A549 (cell line): ENCODE data around the gene DTNB. TPM values are rescaled to one million over a fixed set of nuclear protein-coding genes. Genes with fewer than 3 reads are reported as not detected.

ENCODE experiments used
- ATAC-seq, 2 experiments: fragments of 200-7000 bp in 1 of 2; fragments of >200 bp in 1 of 2; cut with Nextera tagmentation in 1 of 2; cut with Tn5 transposase in 1 of 2; 3 replicates each; pipeline versions ENCODE4 v1.8.0 to v1.9.1; 2018 to 2020; ENCODE audit warnings: mild to moderate bottlenecking in 1 of 2, moderate library complexity in 1 of 2
- CTCF ChIA-PET: fragments of 300-600 bp; sonication (Branson Sonifier 250); formaldehyde crosslinking; extraction: SDS; loops from one replicate; lab custom pipeline; 2021; ENCODE audit warnings: antibody characterized with exemption, inconsistent platforms; lab: Yijun Ruan, JAX
- POLR2A ChIA-PET: fragments of 350-600 bp; formaldehyde crosslinking; extraction: SDS; loops from one replicate; lab custom pipeline; 2021; ENCODE audit warnings: antibody characterized with exemption, inconsistent platforms; lab: Yijun Ruan, JAX
- DNase-seq, 2 experiments: peaks; one replicate each; pipeline versions ENCODE4 v3.0.0 to v3.0.0-alpha.2; 2011 to 2016; ENCODE audit warnings: low read depth in 1 of 2, low spot score in 1 of 2
- FAIRE-seq: peaks from 2 replicates; lab custom pipeline; 2011; peaks lifted over from hg19 to GRCh38; lab: Jason Lieb, UNC
- H3K27ac ChIP-seq, 2 experiments: fragments of >200 bp; sonication (Bioruptor Twin); formaldehyde crosslinking; 3 replicates each; pipeline ENCODE4 v1.5.1; 2016 to 2017
- H3K4me1 ChIP-seq: fragments of >200 bp; sonication (Bioruptor Twin); formaldehyde crosslinking; 3 replicates; pipeline ENCODE4 v1.6.1; 2016
- H3K4me2 ChIP-seq: fragments of >200 bp; sonication (Bioruptor Twin); formaldehyde crosslinking; 3 replicates; pipeline ENCODE4 v1.6.1; 2016
- H3K4me3 ChIP-seq: fragments of >200 bp; sonication (Bioruptor Twin); formaldehyde crosslinking; 3 replicates; pipeline ENCODE4 v1.5.1; 2016
- H3K9me3 ChIP-seq: fragments of >200 bp; sonication (Bioruptor Twin); formaldehyde crosslinking; 3 replicates; pipeline ENCODE4 v1.6.1; 2016
- CBX2 ChIP-seq: fragments of 200-600 bp; sonication (generic); IDR thresholded peaks from 2 replicates; pipeline ENCODE4 v1.6.1; 2016; ENCODE audit warnings: low read depth, mild to moderate bottlenecking, borderline replicate concordance
- CEBPB ChIP-seq, 2 experiments: fragments of >200 bp in 1 of 2; sonication (Bioruptor Twin) in 1 of 2; formaldehyde crosslinking in 1 of 2; IDR thresholded peaks; 2 replicates each; pipeline ENCODE4 v1.6.1; 2012 to 2016
- EP300 ChIP-seq, 2 experiments: fragments of >200 bp; sonication (Bioruptor Twin); formaldehyde crosslinking; IDR thresholded peaks; 2 replicates in 1 of 2; 3 replicates in 1 of 2; pipeline ENCODE4 v1.6.1; 2016 to 2017
- ESRRA ChIP-seq: fragments of 150-350 bp; IDR thresholded peaks from 2 replicates; pipeline ENCODE4 v1.6.1; 2014; ENCODE audit warnings: mild to moderate bottlenecking, low read length, borderline replicate concordance
- FOSL2 ChIP-seq, 2 experiments: fragments of 450-650 bp in 1 of 2; fragments of >200 bp in 1 of 2; sonication (Bioruptor Twin) in 1 of 2; formaldehyde crosslinking; IDR thresholded peaks; 2 replicates each; pipeline versions ENCODE4 v1.5.0 to v1.6.1; 2016 to 2020; ENCODE audit warnings: mild to moderate bottlenecking in 1 of 2, moderate library complexity in 1 of 2
- FOXS1 ChIP-seq: fragments of 250-450 bp; sonication (Bioruptor Pico); IDR thresholded peaks from 2 replicates; pipeline ENCODE4 v1.5.0; 2020; ENCODE audit warnings: mild to moderate bottlenecking, moderate library complexity
- HDAC2 ChIP-seq: fragments of 200-600 bp; sonication (generic); IDR thresholded peaks from 2 replicates; pipeline ENCODE4 v1.6.1; 2016
- HOXA7 ChIP-seq: fragments of 250-450 bp; sonication (Bioruptor Pico); IDR thresholded peaks from 2 replicates; pipeline ENCODE4 v1.5.0; 2020; ENCODE audit warnings: mild to moderate bottlenecking, moderate library complexity
- HOXB13 ChIP-seq: fragments of 250-450 bp; sonication (Bioruptor Pico); IDR thresholded peaks from 2 replicates; pipeline ENCODE4 v1.5.0; 2020; ENCODE audit warnings: low read depth, mild to moderate bottlenecking, moderate library complexity
- JUN ChIP-seq, 2 experiments: fragments of >200 bp; sonication (Bioruptor Twin); formaldehyde crosslinking; IDR thresholded peaks; 2 replicates in 1 of 2; 3 replicates in 1 of 2; pipeline ENCODE4 v1.6.1; 2016 to 2017
- JUNB ChIP-seq: fragments of >200 bp; sonication (Bioruptor Twin); formaldehyde crosslinking; IDR thresholded peaks from 2 replicates; pipeline ENCODE4 v1.6.1; 2016
- KDM1A ChIP-seq: fragments of 200-600 bp; sonication (generic); IDR thresholded peaks from 2 replicates; pipeline ENCODE4 v1.6.1; 2016; ENCODE audit warnings: low read depth, mild to moderate bottlenecking
- KDM5A ChIP-seq: fragments of 200-600 bp; sonication (generic); IDR thresholded peaks from 2 replicates; pipeline ENCODE4 v1.6.1; 2016; ENCODE audit warnings: antibody characterized with exemption, mild to moderate bottlenecking
- MAFK ChIP-seq: fragments of 450-650 bp; IDR thresholded peaks from 2 replicates; pipeline ENCODE4 v1.6.1; 2014; ENCODE audit not compliant: partially characterized antibody
- MAZ ChIP-seq: fragments of 150-350 bp; IDR thresholded peaks from 2 replicates; pipeline ENCODE4 v1.6.1; 2014; ENCODE audit warnings: antibody characterized with exemption, low read depth, low read length, borderline replicate concordance
- NFE2L2 ChIP-seq: fragments of 150-350 bp; conservative IDR thresholded peaks from 2 replicates; pipeline ENCODE4 v1.6.1; 2014; ENCODE audit warnings: low read length
- NPAS2 ChIP-seq: fragments of 250-450 bp; sonication (Bioruptor Pico); IDR thresholded peaks from 2 replicates; pipeline ENCODE4 v1.8.0; 2022; ENCODE audit warnings: mild to moderate bottlenecking, moderate library complexity, borderline replicate concordance
- PHF8 ChIP-seq: fragments of 200-600 bp; sonication (generic); IDR thresholded peaks from 2 replicates; pipeline ENCODE4 v1.6.1; 2016; ENCODE audit warnings: low read depth, mild to moderate bottlenecking, antibody characterized with exemption, moderate library complexity, borderline replicate concordance
- POLR2AphosphoS2 ChIP-seq: conservative IDR thresholded peaks from 2 replicates; pipeline ENCODE4 v1.6.1; 2012; ENCODE audit warnings: low read length, improper control_type of control experiment, inconsistent platforms
- RARB ChIP-seq: fragments of 250-450 bp; sonication (Bioruptor Pico); IDR thresholded peaks from 2 replicates; pipeline ENCODE4 v1.8.0; 2021; ENCODE audit warnings: mild to moderate bottlenecking, moderate library complexity
- RCOR1 ChIP-seq: fragments of 150-350 bp; IDR thresholded peaks from 2 replicates; pipeline ENCODE4 v1.6.1; 2014; ENCODE audit warnings: antibody characterized with exemption, low read length, low read depth
- RFX5 ChIP-seq: fragments of 450-650 bp; IDR thresholded peaks from 2 replicates; pipeline ENCODE4 v1.7.1; 2014; ENCODE audit warnings: antibody characterized with exemption, mild to moderate bottlenecking, moderate library complexity
- SREBF2 ChIP-seq: fragments of 450-650 bp; IDR thresholded peaks from 2 replicates; pipeline ENCODE4 v1.6.1; 2014; ENCODE audit warnings: mild to moderate bottlenecking, moderate library complexity
- ZNF302 ChIP-seq: fragments of 250-450 bp; sonication (Bioruptor Pico); IDR thresholded peaks from 2 replicates; pipeline ENCODE4 v1.9.0; 2021; ENCODE audit warnings: inconsistent platforms, mild to moderate bottlenecking, moderate library complexity
- WGBS: methylation state at CpG from one replicate; pipeline ENCODE4 v1.1.6; 2017; ENCODE audit errors: missing lambda C conversion rate; 5-methylcytosine and 5-hydroxymethylcytosine counted together
- polyA plus RNA-seq, 4 experiments: library from polyadenylated mRNA; depleted of rRNA in 3 of 4; stranded (reverse); fragments of >200 nt; fragmentation: RNase III in 1 of 4; extraction: RNeasy Plus Mini Kit Qiagen cat#74134 plus additional on column Dnase treatment in 1 of 4; gene quantifications; 2 replicates in 3 of 4; 3 replicates in 1 of 4; pipeline ENCODE4 v1.2.3, GENCODE V29; 2011 to 2017
- TF ChIP-seq, protein P1 (sequence below): fragments of >200 bp; sonication (Bioruptor Twin); formaldehyde crosslinking; IDR thresholded peaks from 3 replicates; pipeline ENCODE4 v1.5.1; 2016
- TF ChIP-seq, protein P2 (sequence below): IDR thresholded peaks from 2 replicates; pipeline ENCODE4 v1.6.1; 2012; ENCODE audit warnings: low read depth, borderline replicate concordance
- TF ChIP-seq, protein P3 (sequence below): fragments of 250-450 bp; sonication (Bioruptor Pico); IDR thresholded peaks from 2 replicates; pipeline ENCODE4 v1.5.0; 2021; ENCODE audit warnings: mild to moderate bottlenecking, moderate library complexity, borderline replicate concordance
- TF ChIP-seq, protein P4 (sequence below): fragments of 150-350 bp; IDR thresholded peaks from 2 replicates; pipeline ENCODE4 v1.6.1; 2014; ENCODE audit warnings: low read depth, mild to moderate bottlenecking, low read length
- TF ChIP-seq, protein P5 (sequence below): IDR thresholded peaks from 2 replicates; pipeline ENCODE4 v1.6.1; 2012

DTNB gene
- polyA plus RNA-seq, 2 of the 4 experiments (the other 2 are of a cell fraction) = 11.2 to 32.6 TPM

DNA sequence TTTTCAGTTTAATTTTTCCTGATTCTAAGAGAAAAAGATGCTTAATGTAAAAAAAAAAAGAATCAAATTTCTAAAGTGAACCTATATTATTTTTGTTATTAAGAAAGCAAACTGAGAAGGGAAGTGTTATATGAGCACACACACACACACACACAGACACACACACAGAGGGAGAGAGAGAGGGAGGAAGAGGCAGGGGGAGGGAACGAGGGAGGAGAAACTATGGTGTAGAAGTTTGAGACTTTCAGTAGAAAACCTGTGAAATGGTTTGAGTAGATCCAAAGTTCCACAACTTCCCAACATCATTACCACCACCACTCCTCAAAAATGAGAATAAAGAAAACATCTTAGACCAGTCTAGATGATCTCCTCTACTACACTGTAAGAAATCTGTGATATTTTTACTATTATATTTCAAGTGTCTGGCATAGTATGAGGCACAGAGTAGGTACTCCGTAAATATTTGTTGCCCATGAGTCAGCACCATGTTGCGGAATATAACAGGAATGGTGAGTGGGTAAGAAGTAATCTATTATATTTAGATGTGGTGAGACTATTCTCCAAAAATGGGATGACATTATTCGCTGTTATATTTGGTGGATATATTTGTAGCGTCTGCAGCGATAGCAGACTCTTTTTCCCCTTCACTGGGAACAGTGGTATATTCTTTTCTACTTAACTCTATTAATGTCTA lies 182.2 kb downstream of the DTNB start:
- Histone ChIP-seq H3K4me3 (peak overlapping the region; percentile 21), H3K4me2 (peak overlapping the region; percentile 70), H3K9me3 (no peaks in the 10 kb centered on the region), H3K4me1 (peaks cover 50% of the 10 kb centered on the region), H3K27ac (peak overlapping the region; percentile 69 to 79)
- ChIA-PET CTCF (no interaction called here), POLR2A (no interaction called here)
- DNase-seq (peak; percentile 44 to 77), FAIRE-seq (peak; percentile 61), ATAC-seq (peak; percentile 88 to 90)
- whole genome bisulfite sequencing = 6% methylated on average over 6 of the region's 6 CpGs
- TF ChIP-seq NFE2L2 (no peak), FOSL2 (IDR thresholded peaks at IDR 0.05) (peak; percentile 73), FOSL2 (CRISPR knock-in tag; IDR thresholded peaks at IDR 0.05) (peak; percentile 88), RARB (CRISPR knock-in tag) (no peak), ZNF302 (CRISPR knock-in tag) (no peak), HOXB13 (CRISPR knock-in tag) (no peak), HDAC2 (no peak), CBX2 (no peak), MAZ (no peak), SREBF2 (no peak), KDM1A (no peak), RCOR1 (no peak), JUNB (peak; percentile 76), NPAS2 (CRISPR knock-in tag) (no peak), KDM5A (no peak), CEBPB (IDR thresholded peaks at IDR 0.05) (peak; percentile 71 to 87), POLR2AphosphoS2 (no peak), JUN (IDR thresholded peaks at IDR 0.05) (peak; percentile 35 to 71; a peak in 1 of 5 replicates), PHF8 (no peak), HOXA7 (CRISPR knock-in tag) (no peak), RFX5 (no peak), EP300 (IDR thresholded peaks at IDR 0.05) (no peak), FOXS1 (CRISPR knock-in tag) (no peak), MAFK (peak; percentile 39), ESRRA (no peak)
- TF ChIP-seq, protein P1, sequence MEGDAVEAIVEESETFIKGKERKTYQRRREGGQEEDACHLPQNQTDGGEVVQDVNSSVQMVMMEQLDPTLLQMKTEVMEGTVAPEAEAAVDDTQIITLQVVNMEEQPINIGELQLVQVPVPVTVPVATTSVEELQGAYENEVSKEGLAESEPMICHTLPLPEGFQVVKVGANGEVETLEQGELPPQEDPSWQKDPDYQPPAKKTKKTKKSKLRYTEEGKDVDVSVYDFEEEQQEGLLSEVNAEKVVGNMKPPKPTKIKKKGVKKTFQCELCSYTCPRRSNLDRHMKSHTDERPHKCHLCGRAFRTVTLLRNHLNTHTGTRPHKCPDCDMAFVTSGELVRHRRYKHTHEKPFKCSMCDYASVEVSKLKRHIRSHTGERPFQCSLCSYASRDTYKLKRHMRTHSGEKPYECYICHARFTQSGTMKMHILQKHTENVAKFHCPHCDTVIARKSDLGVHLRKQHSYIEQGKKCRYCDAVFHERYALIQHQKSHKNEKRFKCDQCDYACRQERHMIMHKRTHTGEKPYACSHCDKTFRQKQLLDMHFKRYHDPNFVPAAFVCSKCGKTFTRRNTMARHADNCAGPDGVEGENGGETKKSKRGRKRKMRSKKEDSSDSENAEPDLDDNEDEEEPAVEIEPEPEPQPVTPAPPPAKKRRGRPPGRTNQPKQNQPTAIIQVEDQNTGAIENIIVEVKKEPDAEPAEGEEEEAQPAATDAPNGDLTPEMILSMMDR = no peak
- TF ChIP-seq, protein P2, sequence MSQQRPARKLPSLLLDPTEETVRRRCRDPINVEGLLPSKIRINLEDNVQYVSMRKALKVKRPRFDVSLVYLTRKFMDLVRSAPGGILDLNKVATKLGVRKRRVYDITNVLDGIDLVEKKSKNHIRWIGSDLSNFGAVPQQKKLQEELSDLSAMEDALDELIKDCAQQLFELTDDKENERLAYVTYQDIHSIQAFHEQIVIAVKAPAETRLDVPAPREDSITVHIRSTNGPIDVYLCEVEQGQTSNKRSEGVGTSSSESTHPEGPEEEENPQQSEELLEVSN = no peak
- TF ChIP-seq, protein P3, sequence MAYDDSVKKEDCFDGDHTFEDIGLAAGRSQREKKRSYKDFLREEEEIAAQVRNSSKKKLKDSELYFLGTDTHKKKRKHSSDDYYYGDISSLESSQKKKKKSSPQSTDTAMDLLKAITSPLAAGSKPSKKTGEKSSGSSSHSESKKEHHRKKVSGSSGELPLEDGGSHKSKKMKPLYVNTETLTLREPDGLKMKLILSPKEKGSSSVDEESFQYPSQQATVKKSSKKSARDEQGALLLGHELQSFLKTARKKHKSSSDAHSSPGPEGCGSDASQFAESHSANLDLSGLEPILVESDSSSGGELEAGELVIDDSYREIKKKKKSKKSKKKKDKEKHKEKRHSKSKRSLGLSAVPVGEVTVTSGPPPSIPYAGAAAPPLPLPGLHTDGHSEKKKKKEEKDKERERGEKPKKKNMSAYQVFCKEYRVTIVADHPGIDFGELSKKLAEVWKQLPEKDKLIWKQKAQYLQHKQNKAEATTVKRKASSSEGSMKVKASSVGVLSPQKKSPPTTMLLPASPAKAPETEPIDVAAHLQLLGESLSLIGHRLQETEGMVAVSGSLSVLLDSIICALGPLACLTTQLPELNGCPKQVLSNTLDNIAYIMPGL = no peak
- TF ChIP-seq, protein P4, sequence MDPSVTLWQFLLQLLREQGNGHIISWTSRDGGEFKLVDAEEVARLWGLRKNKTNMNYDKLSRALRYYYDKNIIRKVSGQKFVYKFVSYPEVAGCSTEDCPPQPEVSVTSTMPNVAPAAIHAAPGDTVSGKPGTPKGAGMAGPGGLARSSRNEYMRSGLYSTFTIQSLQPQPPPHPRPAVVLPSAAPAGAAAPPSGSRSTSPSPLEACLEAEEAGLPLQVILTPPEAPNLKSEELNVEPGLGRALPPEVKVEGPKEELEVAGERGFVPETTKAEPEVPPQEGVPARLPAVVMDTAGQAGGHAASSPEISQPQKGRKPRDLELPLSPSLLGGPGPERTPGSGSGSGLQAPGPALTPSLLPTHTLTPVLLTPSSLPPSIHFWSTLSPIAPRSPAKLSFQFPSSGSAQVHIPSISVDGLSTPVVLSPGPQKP = no peak
- TF ChIP-seq, protein P5, sequence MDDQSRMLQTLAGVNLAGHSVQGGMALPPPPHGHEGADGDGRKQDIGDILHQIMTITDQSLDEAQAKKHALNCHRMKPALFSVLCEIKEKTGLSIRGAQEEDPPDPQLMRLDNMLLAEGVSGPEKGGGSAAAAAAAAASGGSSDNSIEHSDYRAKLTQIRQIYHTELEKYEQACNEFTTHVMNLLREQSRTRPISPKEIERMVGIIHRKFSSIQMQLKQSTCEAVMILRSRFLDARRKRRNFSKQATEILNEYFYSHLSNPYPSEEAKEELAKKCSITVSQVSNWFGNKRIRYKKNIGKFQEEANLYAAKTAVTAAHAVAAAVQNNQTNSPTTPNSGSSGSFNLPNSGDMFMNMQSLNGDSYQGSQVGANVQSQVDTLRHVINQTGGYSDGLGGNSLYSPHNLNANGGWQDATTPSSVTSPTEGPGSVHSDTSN = no peak
